Upper lobe of left lung (tissue), 6 donors: ENCODE results near the gene LRRK1. TPM values are rescaled to one million over a fixed set of nuclear protein-coding genes. Genes with fewer than 3 reads are reported as not detected.

Experiments
- ATAC-seq, 2 donors: fragments of 200-7000 bp; cut with Tn5 transposase; one replicate each; pipeline ENCODE4 v1.9.1; 2022; ENCODE audit warnings: mild to moderate bottlenecking in 2 of 2, moderate library complexity in 2 of 2; ENCODE audit not compliant: low FRiP score in 2 of 2
- DNase-seq, 2 donors: peaks; one replicate each; pipeline ENCODE4 v3.0.0-alpha.2; 2019 to 2020
- H3K27ac ChIP-seq, 4 donors: fragments of 200-600 bp; sonication (generic); one replicate each; pipeline ENCODE4 v1.5.1; 2016 to 2019
- H3K27me3 ChIP-seq, 4 donors: fragments of 200-600 bp; sonication (generic); one replicate each; pipeline ENCODE4 v1.5.1; 2017 to 2019
- H3K36me3 ChIP-seq, 4 donors: fragments of 200-600 bp; sonication (generic); one replicate each; pipeline ENCODE4 v1.5.1; 2016 to 2019
- H3K4me1 ChIP-seq, 4 donors: fragments of 200-600 bp; sonication (generic); one replicate each; pipeline ENCODE4 v1.5.1; 2018 to 2019
- H3K4me3 ChIP-seq, 4 donors: fragments of 200-600 bp; sonication (generic); one replicate each; pipeline ENCODE4 v1.5.1; 2017 to 2019; ENCODE audit warnings: mild to moderate bottlenecking in 2 of 4, moderate library complexity in 1 of 4
- H3K9me3 ChIP-seq, 4 donors: fragments of 200-600 bp; sonication (generic); one replicate each; pipeline ENCODE4 v1.5.1; 2018 to 2019
- EP300 ChIP-seq, 4 donors: sonication (generic); formaldehyde crosslinking; IDR thresholded peaks; one replicate each; pipeline ENCODE4 v1.5.1; 2017; ENCODE audit warnings: antibody characterized with exemption in 4 of 4, control low read depth in 2 of 4
- POLR2A ChIP-seq, 4 donors: fragments of 450-650 bp; IDR thresholded peaks; one replicate each; pipeline ENCODE4 v1.5.1; 2016 to 2017; ENCODE audit warnings: antibody characterized with exemption in 4 of 4, mild to moderate bottlenecking in 2 of 4
- POLR2AphosphoS5 ChIP-seq, 2 donors: sonication (generic); formaldehyde crosslinking; IDR thresholded peaks; one replicate each; pipeline ENCODE4 v1.5.1; 2017; ENCODE audit warnings: antibody characterized with exemption in 2 of 2
- WGBS, 2 donors: methylation state at CpG; one replicate each; pipeline ENCODE4 v1.1.5; 2017 to 2018; 5-methylcytosine and 5-hydroxymethylcytosine counted together
- total RNA-seq, 6 donors: library from RNA; depleted of rRNA in 4 of 6; stranded (reverse); fragments of >200 nt in 4 of 6; gene quantifications; one replicate each; pipeline versions ENCODE4 v1.1.0 to v1.2.1, GENCODE V29; 2016 to 2021
- TF ChIP-seq, protein P1 (sequence below), 6 experiments: fragments of 450-650 bp in 4 of 6; fragments of 200-600 bp in 2 of 6; sonication (generic) in 2 of 6; IDR thresholded peaks; one replicate each; pipeline ENCODE4 v1.5.1; 2016 to 2019; ENCODE audit warnings: antibody characterized with exemption in 6 of 6
- donor health status: DM: no; HTN: no; CAD: no; lungs with moderate emphysema.
- donor health status: DM: no; HTN: yes; CAD: no; lungs with severe emphysema.

Gene LRRK1
- total RNA-seq, 6 donors from 2014 or later = 15.0 to 47.1 (median 31.2) TPM

DNA sequence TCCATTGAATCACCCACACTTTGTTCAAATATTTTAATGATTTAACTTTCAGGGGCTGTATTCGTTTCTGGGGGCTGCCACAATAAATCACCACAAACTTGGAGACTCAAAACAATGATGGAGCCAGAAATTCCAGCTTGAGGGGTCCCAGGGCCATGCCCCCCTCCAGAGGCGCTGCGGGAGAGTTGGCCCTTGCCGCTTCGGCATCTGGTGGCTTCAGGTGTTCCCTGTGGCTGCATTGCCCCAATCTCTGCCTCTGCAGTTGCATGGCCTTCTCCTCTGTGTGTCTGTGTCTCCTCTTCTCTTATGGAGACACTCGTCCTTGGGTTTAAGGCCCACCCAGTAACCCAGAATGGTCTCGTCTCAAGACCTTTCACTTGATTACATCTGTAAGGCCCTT lies 187.9 kb downstream of the LRRK1 start:
- TF ChIP-seq EP300 (IDR thresholded peaks at IDR 0.05) (no peak), POLR2A (IDR thresholded peaks at IDR 0.05) (no peak), POLR2AphosphoS5 (IDR thresholded peaks at IDR 0.05) (no peak)
- TF ChIP-seq, protein P1, sequence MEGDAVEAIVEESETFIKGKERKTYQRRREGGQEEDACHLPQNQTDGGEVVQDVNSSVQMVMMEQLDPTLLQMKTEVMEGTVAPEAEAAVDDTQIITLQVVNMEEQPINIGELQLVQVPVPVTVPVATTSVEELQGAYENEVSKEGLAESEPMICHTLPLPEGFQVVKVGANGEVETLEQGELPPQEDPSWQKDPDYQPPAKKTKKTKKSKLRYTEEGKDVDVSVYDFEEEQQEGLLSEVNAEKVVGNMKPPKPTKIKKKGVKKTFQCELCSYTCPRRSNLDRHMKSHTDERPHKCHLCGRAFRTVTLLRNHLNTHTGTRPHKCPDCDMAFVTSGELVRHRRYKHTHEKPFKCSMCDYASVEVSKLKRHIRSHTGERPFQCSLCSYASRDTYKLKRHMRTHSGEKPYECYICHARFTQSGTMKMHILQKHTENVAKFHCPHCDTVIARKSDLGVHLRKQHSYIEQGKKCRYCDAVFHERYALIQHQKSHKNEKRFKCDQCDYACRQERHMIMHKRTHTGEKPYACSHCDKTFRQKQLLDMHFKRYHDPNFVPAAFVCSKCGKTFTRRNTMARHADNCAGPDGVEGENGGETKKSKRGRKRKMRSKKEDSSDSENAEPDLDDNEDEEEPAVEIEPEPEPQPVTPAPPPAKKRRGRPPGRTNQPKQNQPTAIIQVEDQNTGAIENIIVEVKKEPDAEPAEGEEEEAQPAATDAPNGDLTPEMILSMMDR (IDR thresholded peaks at IDR 0.05) = no peak
- no peak overlapping the region for H3K4me3 ChIP-seq
- DNase-seq (no peak), ATAC-seq (no peak)
- H3K9me3 ChIP-seq = no peaks in the 10 kb centered on the region
- no peak overlapping the region for H3K27ac ChIP-seq
- WGBS, 2 donors = 81 to 91% methylated on average over 7 of the region's 7 CpGs
- H3K4me1 ChIP-seq = no peaks in the 10 kb centered on the region
- H3K27me3 ChIP-seq = no peaks in the 10 kb centered on the region
- no peaks in the 10 kb centered on the region for H3K36me3 ChIP-seq

DNA sequence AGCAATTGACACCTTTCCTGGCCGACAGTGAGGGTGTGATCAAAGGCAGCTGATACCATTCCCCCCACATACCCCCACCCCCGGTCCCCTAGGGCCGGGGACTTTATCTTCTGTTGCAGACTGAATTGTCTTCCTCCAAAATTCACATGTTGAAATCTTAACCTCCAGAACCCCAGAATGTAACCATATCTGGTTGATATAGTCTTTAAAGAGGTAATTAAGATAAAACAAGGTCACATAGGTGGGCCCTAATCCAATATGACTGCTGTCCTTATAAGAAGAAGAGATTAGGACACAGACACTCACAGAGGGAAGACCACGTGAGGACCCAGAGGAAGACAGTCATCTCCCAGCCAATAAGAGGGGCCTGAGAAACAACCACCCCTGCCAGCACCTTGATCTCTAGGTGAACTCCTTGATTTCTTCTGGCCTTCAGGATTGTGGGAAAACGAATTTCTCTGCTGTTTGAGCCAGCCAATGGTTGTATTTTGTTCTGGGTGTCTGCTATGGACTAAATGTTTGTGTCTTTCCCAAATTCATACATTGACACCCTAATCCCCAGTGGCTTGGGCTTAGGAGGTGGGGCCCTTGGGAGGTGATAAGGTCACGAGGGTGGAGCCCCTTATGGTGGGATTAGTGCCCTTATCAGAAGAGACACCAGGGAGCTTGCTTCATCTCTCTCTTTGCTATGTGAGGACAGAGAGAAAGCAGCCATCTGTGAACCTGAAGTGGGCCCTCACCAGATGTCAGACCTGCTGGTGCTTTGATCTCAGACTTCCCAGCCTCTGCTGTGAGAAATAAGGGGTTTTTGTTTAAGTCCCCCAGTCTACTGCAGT lies 188.7 kb downstream of the LRRK1 start:
- DNase-seq = no peak
- WGBS, 2 donors = 73 to 88% methylated on average over 6 of the region's 6 CpGs
- H3K27ac ChIP-seq = no peak overlapping the region
- H3K9me3 ChIP-seq = no peaks in the 10 kb centered on the region
- no peak overlapping the region for H3K4me3 ChIP-seq
- H3K36me3 ChIP-seq = no peaks in the 10 kb centered on the region
- no peak for ATAC-seq
- H3K4me1 ChIP-seq = no peaks in the 10 kb centered on the region
- TF ChIP-seq, protein P1 (IDR thresholded peaks at IDR 0.05) = no peak
- TF ChIP-seq POLR2AphosphoS5 (IDR thresholded peaks at IDR 0.05) = no peak
- no peak for TF ChIP-seq POLR2A (IDR thresholded peaks at IDR 0.05)
- H3K27me3 ChIP-seq = no peaks in the 10 kb centered on the region

DNA sequence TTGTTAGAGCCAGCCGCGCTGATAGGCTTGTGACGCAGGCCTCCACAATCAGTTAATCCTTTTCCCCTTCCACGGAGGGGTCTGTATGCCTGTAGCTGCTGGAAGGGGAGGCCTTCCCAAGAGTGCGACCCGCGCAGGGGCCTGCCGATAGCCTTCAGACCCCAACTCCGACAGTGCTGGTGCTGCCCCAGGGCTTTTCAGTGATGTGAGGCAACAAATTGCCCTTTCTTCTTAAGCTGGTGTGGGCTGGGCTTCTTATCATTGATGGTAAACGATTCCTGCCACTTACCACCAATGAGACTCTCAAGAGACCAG lies 189.3 kb downstream of the LRRK1 start:
- no peak for TF ChIP-seq POLR2AphosphoS5 (IDR thresholded peaks at IDR 0.05)
- no peak for TF ChIP-seq POLR2A (IDR thresholded peaks at IDR 0.05)
- TF ChIP-seq, protein P1 (IDR thresholded peaks at IDR 0.05) = no peak
- no peak for TF ChIP-seq EP300 (IDR thresholded peaks at IDR 0.05)
- ATAC-seq = no peak
- WGBS, 2 donors = 93 to 100% methylated on average over 4 to 10 of the region's 10 CpGs

DNA sequence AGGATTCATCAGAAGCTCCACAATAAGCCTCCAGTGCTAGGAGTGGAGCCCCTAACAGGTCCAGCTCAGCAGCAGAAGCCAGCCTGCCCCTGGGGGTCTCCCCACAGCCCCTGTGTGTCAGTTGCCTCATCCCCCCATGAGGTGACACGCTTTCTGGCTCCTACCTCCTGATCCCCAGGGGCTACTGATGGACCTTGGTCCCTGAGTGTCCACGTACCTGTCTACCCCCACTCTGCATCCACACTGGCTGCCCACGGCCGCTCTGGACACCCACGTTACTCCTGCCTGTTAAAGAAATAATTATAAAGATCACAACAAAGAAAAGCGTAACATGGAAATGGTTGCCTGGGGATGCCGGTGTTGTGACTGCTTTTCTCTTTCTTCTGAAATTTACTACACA lies 189.6 kb downstream of the LRRK1 start:
- no peak overlapping the region for H3K27ac ChIP-seq
- 92 to 98% methylated on average over 5 to 7 of the region's 7 CpGs for WGBS, 2 donors
- H3K9me3 ChIP-seq = no peaks in the 10 kb centered on the region
- H3K4me1 ChIP-seq = no peaks in the 10 kb centered on the region
- ATAC-seq (no peak), DNase-seq (no peak)
- no peaks in the 10 kb centered on the region for H3K27me3 ChIP-seq
- no peaks in the 10 kb centered on the region for H3K36me3 ChIP-seq
- no peak overlapping the region for H3K4me3 ChIP-seq
- no peak for TF ChIP-seq POLR2AphosphoS5 (IDR thresholded peaks at IDR 0.05)

More for the DNA sequence above, 189.3 kb downstream of the LRRK1 start:
- no peak overlapping the region for H3K27ac ChIP-seq
- DNase-seq = no peak
- no peaks in the 10 kb centered on the region for H3K9me3 ChIP-seq
- no peaks in the 10 kb centered on the region for H3K27me3 ChIP-seq
- no peaks in the 10 kb centered on the region for H3K36me3 ChIP-seq
- no peaks in the 10 kb centered on the region for H3K4me1 ChIP-seq
- H3K4me3 ChIP-seq = no peak overlapping the region

DNA sequence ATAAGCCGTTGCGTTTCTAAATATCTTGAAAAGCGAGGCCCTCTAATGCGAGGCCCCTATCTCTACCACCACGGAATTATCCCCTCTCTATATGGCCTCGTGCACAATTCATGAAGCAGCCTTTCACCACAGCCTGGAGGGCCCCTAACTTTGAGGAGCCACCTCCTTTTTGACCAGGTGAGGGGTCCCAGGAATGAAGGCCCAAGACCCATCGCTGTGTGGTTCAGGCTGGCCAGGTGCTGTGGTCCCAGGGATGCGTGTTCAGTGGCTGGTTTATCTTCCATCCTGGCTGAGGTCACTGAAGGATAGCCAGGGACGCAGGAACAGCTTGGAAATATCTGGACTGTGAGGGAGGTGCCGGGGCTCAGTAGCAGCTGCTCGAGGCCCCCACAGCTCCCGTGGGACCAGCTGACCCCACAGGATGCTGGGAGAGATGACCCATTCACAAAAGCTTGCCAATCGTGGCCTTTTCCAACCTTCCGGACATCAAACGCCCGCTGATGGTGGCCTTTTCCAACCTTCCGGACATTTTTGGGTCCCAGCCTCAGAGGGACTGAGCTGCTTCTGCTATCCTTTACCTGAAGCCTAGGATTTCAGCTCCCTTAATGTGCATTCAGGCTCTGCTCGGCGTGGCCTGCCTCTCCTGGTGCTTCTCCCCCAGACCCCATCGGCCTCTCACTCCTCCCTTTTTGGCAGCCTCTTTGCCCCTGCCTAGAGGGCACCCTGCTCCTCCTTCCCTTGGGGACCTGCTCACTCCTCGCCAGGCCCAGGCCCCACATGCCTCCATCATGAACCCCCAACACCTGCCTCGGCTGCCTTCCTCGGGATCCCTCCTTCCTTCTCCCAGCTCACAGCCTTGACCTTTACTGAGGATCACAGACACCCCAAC lies 191.8 kb downstream of the LRRK1 start:
- DNase-seq (no peak), ATAC-seq (no peak)
- Histone ChIP-seq H3K27me3 (no peaks in the 10 kb centered on the region), H3K4me3 (no peak overlapping the region), H3K4me1 (peaks cover 0 to 3% (median 0%) of the 10 kb centered on the region in 4 donors), H3K36me3 (no peaks in the 10 kb centered on the region), H3K9me3 (no peaks in the 10 kb centered on the region), H3K27ac (no peak overlapping the region)
- TF ChIP-seq, protein P1 (IDR thresholded peaks at IDR 0.05) = no peak
- peak in 1 of 2 donors; percentile 28 for TF ChIP-seq POLR2AphosphoS5 (IDR thresholded peaks at IDR 0.05)
- WGBS, 2 donors = 82 to 95% methylated on average over 16 to 23 of the region's 23 CpGs
